Esophagus muscularis mucosa (tissue), 4 donors: ENCODE measurements around the gene MCEMP1.

Experiments used
- CTCF ChIP-seq, 3 experiments: fragments of 200-600 bp in 2 of 3; fragments of 450-650 bp in 1 of 3; sonication (generic) in 2 of 3; IDR thresholded peaks; one replicate each; pipeline ENCODE4 v1.5.1; 2017 to 2019; ENCODE audit warnings: antibody characterized with exemption in 3 of 3, mild to moderate bottlenecking in 2 of 3, moderate library complexity in 1 of 3
- EP300 ChIP-seq: sonication (generic); formaldehyde crosslinking; IDR thresholded peaks from one replicate; pipeline ENCODE4 v1.6.1; 2017; ENCODE audit warnings: antibody characterized with exemption
- POLR2A ChIP-seq: fragments of 450-650 bp; IDR thresholded peaks from one replicate; pipeline ENCODE4 v1.6.1; 2017; ENCODE audit warnings: antibody characterized with exemption, moderate library complexity, mild to moderate bottlenecking, low read depth
- POLR2AphosphoS5 ChIP-seq, 2 donors: sonication (generic); formaldehyde crosslinking; IDR thresholded peaks; one replicate each; pipeline ENCODE4 v1.6.1; 2017; ENCODE audit warnings: antibody characterized with exemption in 2 of 2

GRCh38 chr19:7680606-7681339 is 3.9 kb downstream of the MCEMP1 start, which contains the start of gene TRAPPC5:
- TF ChIP-seq POLR2A (no peak), CTCF (IDR thresholded peaks at IDR 0.05) (peak; percentile 99 to 100 (median 99)), POLR2AphosphoS5 (IDR thresholded peaks at IDR 0.05) (peak; percentile 75 to 84), EP300 (no peak)
